Ascending aorta (tissue), 2 donors: ENCODE results near the gene PDZD2. TPM values are rescaled to one million over a fixed set of nuclear protein-coding genes. Genes with fewer than 3 reads are reported as not detected.

ENCODE experiments used
- DNase-seq, 2 donors: peaks; one replicate each; pipeline ENCODE4 v3.0.0-alpha.2; 2019; ENCODE audit warnings: low spot score in 2 of 2
- H3K27ac ChIP-seq, 2 donors: fragments of 200-600 bp; sonication (generic); one replicate each; pipeline ENCODE4 v1.5.1; 2016 to 2017; ENCODE audit warnings: mild to moderate bottlenecking in 1 of 2
- H3K27me3 ChIP-seq: fragments of 200-600 bp; sonication (generic); one replicate; pipeline ENCODE4 v1.5.1; 2017
- H3K36me3 ChIP-seq, 2 donors: fragments of 200-600 bp; sonication (generic); one replicate each; pipeline ENCODE4 v1.5.1; 2016
- H3K4me1 ChIP-seq, 2 donors: fragments of 200-600 bp; sonication (generic); one replicate each; pipeline ENCODE4 v1.5.1; 2016 to 2017; ENCODE audit warnings: mild to moderate bottlenecking in 1 of 2
- H3K4me3 ChIP-seq, 2 donors: fragments of 200-600 bp; sonication (generic); one replicate each; pipeline ENCODE4 v1.5.1; 2016 to 2017; ENCODE audit warnings: mild to moderate bottlenecking in 1 of 2
- H3K9me3 ChIP-seq, 2 donors: fragments of 200-600 bp; sonication (generic); one replicate each; pipeline ENCODE4 v1.5.1; 2016
- CTCF ChIP-seq, 3 experiments: fragments of 200-600 bp in 2 of 3; fragments of 450-650 bp in 1 of 3; sonication (generic) in 2 of 3; IDR thresholded peaks; one replicate each; pipeline ENCODE4 v1.5.1; 2016 to 2019; ENCODE audit warnings: antibody characterized with exemption in 3 of 3, mild to moderate bottlenecking in 1 of 3, moderate library complexity in 1 of 3
- intact Hi-C: fragments of 100-400 bp; cut with DNase I; formaldehyde crosslinking; loops from one replicate; pipeline ENCODE4 v1.15.1; 2023
- total RNA-seq: library from RNA; depleted of rRNA; stranded (reverse); fragments of >200 nt; gene quantifications from one replicate; pipeline ENCODE4 v1.1.0, GENCODE V29; 2016

The PDZD2 gene
- total RNA-seq, 1 donor from 2014 or later: 8.1 TPM

DNA sequence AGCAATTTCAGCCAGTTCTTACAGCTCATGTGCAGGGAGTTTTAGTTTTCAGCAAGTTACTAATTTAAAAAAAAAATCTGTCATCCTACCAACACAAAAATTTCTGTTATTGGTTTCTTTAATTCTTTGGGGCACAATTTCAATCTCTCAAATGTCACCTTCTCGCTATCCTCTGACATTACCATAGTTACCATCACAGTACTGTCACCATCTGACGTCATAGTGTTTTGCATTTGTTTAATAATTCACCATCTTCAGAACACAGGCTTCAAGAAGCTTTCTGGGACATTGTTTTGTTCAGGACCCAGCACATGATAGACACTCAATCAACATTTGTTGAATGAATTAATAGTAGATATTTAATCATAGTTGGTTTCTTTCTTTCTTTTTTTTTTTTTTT lies 155.1 kb downstream of the PDZD2 start:
- H3K27me3 ChIP-seq: no peaks in the 10 kb centered on the region
- H3K27ac ChIP-seq: no peak overlapping the region
- H3K36me3 ChIP-seq: no peaks in the 10 kb centered on the region
- no peak for TF ChIP-seq CTCF (IDR thresholded peaks at IDR 0.05)
- no peaks in the 10 kb centered on the region for H3K9me3 ChIP-seq
- DNase-seq: no peak
- no peak overlapping the region for H3K4me3 ChIP-seq
- intact Hi-C loops: no loop called here
- no peaks in the 10 kb centered on the region for H3K4me1 ChIP-seq

- no peak for TF ChIP-seq CTCF (IDR thresholded peaks at IDR 0.05)
- intact Hi-C loops: no loop called here
These were observed 159.2 kb downstream of the PDZD2 start for GRCh38 chr5:31798168-31798567.

GRCh38 chr5:31800351-31800750 lies 161.4 kb downstream of the PDZD2 start:
- DNase-seq: no peak
- intact Hi-C loops: no loop called here
- no peaks in the 10 kb centered on the region for H3K27me3 ChIP-seq
- no peaks in the 10 kb centered on the region for H3K9me3 ChIP-seq
- no peak for TF ChIP-seq CTCF (IDR thresholded peaks at IDR 0.05)
- no peaks in the 10 kb centered on the region for H3K4me1 ChIP-seq
- no peak overlapping the region for H3K4me3 ChIP-seq
- no peak overlapping the region for H3K27ac ChIP-seq
- H3K36me3 ChIP-seq: no peaks in the 10 kb centered on the region

More at GRCh38 chr5:31798168-31798567, 159.2 kb downstream of the PDZD2 start:
- no peaks in the 10 kb centered on the region for H3K27me3 ChIP-seq
- no peak overlapping the region for H3K4me3 ChIP-seq
- no peaks in the 10 kb centered on the region for H3K9me3 ChIP-seq
- H3K36me3 ChIP-seq: no peaks in the 10 kb centered on the region
- DNase-seq: no peak
- no peaks in the 10 kb centered on the region for H3K4me1 ChIP-seq
- no peak overlapping the region for H3K27ac ChIP-seq

DNA sequence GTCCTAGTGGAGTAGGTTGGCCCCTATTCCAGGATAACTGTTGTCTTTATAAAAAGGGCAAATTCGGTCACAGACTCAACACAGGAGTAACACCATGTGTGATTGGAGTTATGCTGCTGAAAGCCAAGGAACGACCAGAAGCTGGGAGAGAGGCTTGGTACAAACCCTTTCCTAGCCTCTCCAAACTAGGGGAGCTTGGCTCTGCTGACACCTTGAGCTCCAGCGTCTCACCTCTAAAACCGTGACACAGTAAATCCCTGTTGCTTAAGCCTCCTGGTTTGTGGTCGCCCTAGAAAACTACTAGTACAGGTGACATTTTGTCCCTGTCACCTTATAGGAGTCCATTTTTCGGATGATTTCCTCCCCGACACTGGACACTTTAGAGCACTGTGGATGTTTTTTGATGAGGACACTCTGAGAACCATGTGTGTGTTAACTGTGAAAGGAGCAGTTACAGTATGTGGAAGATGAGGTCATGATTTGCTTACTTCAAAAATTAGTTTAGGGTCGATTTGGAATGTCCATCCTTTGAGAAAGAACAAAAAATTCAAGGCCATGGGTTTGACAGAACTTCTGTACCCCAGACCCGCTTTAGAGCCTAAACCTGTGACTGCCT lies 167.0 kb downstream of the PDZD2 start:
- no peak overlapping the region for H3K27ac ChIP-seq
- no peaks in the 10 kb centered on the region for H3K36me3 ChIP-seq
- H3K4me3 ChIP-seq: no peak overlapping the region
- TF ChIP-seq CTCF (IDR thresholded peaks at IDR 0.05): no peak
- DNase-seq: no peak
- H3K4me1 ChIP-seq: no peaks in the 10 kb centered on the region
- intact Hi-C loops: no loop called here
- H3K27me3 ChIP-seq: no peaks in the 10 kb centered on the region
- H3K9me3 ChIP-seq: no peaks in the 10 kb centered on the region

DNA sequence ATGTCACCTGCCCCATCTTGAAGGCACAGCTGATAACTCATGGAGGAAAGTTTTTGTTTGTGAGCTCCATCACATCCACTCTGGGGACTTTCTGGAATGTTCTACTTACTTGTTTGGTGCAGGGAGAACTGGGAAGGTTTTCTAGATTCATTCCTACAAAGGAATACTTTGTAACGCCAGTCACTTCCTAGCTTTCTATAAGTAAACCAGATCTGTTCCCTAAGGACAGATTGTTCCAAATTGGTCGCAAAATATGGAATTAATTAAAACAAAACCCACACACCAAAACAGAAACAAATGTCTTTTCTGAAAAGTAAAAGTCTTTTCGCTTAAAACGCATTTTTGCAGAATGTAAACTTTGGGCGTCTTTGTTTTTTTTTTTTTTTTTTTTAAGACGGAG lies 167.6 kb downstream of the PDZD2 start:
- H3K27me3 ChIP-seq: no peaks in the 10 kb centered on the region
- no peaks in the 10 kb centered on the region for H3K9me3 ChIP-seq
- TF ChIP-seq CTCF (IDR thresholded peaks at IDR 0.05): no peak
- H3K36me3 ChIP-seq: no peaks in the 10 kb centered on the region
- H3K4me3 ChIP-seq: no peak overlapping the region
- no peaks in the 10 kb centered on the region for H3K4me1 ChIP-seq
- DNase-seq: no peak
- H3K27ac ChIP-seq: no peak overlapping the region
- intact Hi-C loops: no loop called here
